MM.1S (cell line): ENCODE results near the gene ABCA13.

Experiments used
- EZH2phosphoT487 ChIP-seq: fragments of 300-600 bp; sonication (generic); IDR thresholded peaks from 2 replicates; pipeline ENCODE4 v1.6.1; 2018; ENCODE audit warnings: antibody characterized with exemption, low read length
- TF ChIP-seq, protein P1 (sequence below): fragments of 300-600 bp; sonication (generic); IDR thresholded peaks from 2 replicates; pipeline ENCODE4 v1.5.1; 2016; ENCODE audit warnings: antibody characterized with exemption, low read length, mixed read lengths

DNA sequence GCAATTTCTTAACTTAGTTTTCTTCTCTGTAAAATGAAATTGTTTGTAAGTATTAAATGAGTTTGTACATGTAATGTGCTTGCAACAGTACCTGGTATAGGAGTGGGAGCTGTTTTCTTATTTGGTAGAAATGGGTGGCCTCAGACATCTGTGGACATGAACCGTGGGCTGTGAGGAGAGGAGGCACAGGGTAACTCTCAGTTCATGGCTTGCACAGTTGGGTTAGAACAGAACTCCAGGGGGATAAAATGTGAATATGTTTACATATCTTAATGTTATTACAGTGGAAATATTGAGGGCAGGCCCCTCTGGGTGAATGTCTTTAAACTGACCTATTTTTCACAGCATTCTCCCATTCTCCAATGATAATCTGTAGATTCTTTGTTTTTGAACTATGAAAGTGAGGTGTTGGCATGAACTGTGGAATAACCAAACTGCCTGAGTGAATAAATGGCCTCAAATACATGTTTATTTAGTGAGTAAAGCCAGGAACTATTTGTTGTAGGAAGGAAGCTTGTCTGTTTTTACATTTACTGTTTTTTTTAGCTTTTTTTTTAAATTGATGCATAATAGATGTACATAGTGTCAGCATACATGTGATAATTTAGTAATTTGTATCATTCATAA, 2.6 kb downstream of the ABCA13 start:
- TF ChIP-seq, protein P1, sequence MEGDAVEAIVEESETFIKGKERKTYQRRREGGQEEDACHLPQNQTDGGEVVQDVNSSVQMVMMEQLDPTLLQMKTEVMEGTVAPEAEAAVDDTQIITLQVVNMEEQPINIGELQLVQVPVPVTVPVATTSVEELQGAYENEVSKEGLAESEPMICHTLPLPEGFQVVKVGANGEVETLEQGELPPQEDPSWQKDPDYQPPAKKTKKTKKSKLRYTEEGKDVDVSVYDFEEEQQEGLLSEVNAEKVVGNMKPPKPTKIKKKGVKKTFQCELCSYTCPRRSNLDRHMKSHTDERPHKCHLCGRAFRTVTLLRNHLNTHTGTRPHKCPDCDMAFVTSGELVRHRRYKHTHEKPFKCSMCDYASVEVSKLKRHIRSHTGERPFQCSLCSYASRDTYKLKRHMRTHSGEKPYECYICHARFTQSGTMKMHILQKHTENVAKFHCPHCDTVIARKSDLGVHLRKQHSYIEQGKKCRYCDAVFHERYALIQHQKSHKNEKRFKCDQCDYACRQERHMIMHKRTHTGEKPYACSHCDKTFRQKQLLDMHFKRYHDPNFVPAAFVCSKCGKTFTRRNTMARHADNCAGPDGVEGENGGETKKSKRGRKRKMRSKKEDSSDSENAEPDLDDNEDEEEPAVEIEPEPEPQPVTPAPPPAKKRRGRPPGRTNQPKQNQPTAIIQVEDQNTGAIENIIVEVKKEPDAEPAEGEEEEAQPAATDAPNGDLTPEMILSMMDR: no peak
- no peak for TF ChIP-seq EZH2phosphoT487
